ENCODE results near the gene TAF5L. TPM values are rescaled to one million over a fixed set of nuclear protein-coding genes. Genes with fewer than 3 reads are reported as not detected.
"Not testable (repeated sequence)": the region's sequence is repeated elsewhere in the genome, so short reads cannot be mapped to it uniquely, and the experiment has no call there.

TAF5L gene
- total RNA-seq, 1 donor from 2014 or later: 28.4 TPM

GRCh38 chr1:229570891-229571516, 54.9 kb downstream of the TAF5L start:
- DNase-seq (ENCODE audit: low read depth in 2 of 2): no peak

GRCh38 chr1:229570305-229570704, 55.6 kb downstream of the TAF5L start:
- no peak for DNase-seq (ENCODE audit: low read depth in 2 of 2)

- DNase-seq (ENCODE audit: low read depth in 2 of 2): peak; percentile 55 to 65
Measured at GRCh38 chr1:229567109-229567868, 58.6 kb downstream of the TAF5L start.

- DNase-seq (ENCODE audit: low read depth in 2 of 2): peak in 1 of 2 donors; percentile 53
Measured at GRCh38 chr1:229563701-229564100, 62.2 kb downstream of the TAF5L start.

GRCh38 chr1:229563241-229563640, 62.7 kb downstream of the TAF5L start:
- no peak for DNase-seq (ENCODE audit: low read depth in 2 of 2)

GRCh38 chr1:229562686-229563085, 63.2 kb downstream of the TAF5L start:
- no peak for DNase-seq (ENCODE audit: low read depth in 2 of 2)

GRCh38 chr1:229561141-229561540, 64.8 kb downstream of the TAF5L start:
- DNase-seq (ENCODE audit: low read depth in 2 of 2): no peak

GRCh38 chr1:229560124-229560523, 65.8 kb downstream of the TAF5L start:
- not testable (repeated sequence) for DNase-seq (ENCODE audit: low read depth in 2 of 2)

GRCh38 chr1:229559336-229559801, 66.6 kb downstream of the TAF5L start:
- DNase-seq (ENCODE audit: low read depth in 2 of 2): peak in 1 of 2 donors; percentile 9

- DNase-seq (ENCODE audit: low read depth in 2 of 2): peak; percentile 98 to 99
Measured at GRCh38 chr1:229558460-229559335, 67.2 kb downstream of the TAF5L start, which contains the start of gene ABCB10. TSS of gene ABCB10 (minus strand) at chr1:229558707. CDS start at chr1:229558652, 55 bp downstream.

GRCh38 chr1:229557913-229558414, 68.0 kb downstream of the TAF5L start:
- peak; percentile 40 to 57 for DNase-seq (ENCODE audit: low read depth in 2 of 2)

- peak; percentile 39 to 52 for DNase-seq (ENCODE audit: low read depth in 2 of 2)
Measured at GRCh38 chr1:229557200-229557850, 68.6 kb downstream of the TAF5L start.

GRCh38 chr1:229554886-229555621, 70.9 kb downstream of the TAF5L start:
- no peak for DNase-seq (ENCODE audit: low read depth in 2 of 2)

GRCh38 chr1:229553621-229554130, 72.2 kb downstream of the TAF5L start:
- no peak for DNase-seq (ENCODE audit: low read depth in 2 of 2)

GRCh38 chr1:229552732-229553131, 73.2 kb downstream of the TAF5L start:
- DNase-seq (ENCODE audit: low read depth in 2 of 2): no peak

GRCh38 chr1:229550812-229551567, 74.9 kb downstream of the TAF5L start:
- no peak for DNase-seq (ENCODE audit: low read depth in 2 of 2)

GRCh38 chr1:229547542-229547941, 78.4 kb downstream of the TAF5L start:
- DNase-seq (ENCODE audit: low read depth in 2 of 2): no peak

GRCh38 chr1:229544587-229544986, 81.3 kb downstream of the TAF5L start:
- DNase-seq (ENCODE audit: low read depth in 2 of 2): no peak
